Left renal cortex interstitium (tissue), 4 donors: ENCODE measurements around the gene KRTAP20-1. TPM values are rescaled to one million over a fixed set of nuclear protein-coding genes. Genes with fewer than 3 reads are reported as not detected.

ENCODE experiments used
- DNase-seq, 4 donors: peaks; one replicate each; pipeline ENCODE4 v3.0.0-alpha.2; 2013; ENCODE audit warnings: low read depth in 4 of 4, low spot score in 2 of 4, missing footprints in 1 of 4
- polyA plus RNA-seq, 4 donors: library from polyadenylated mRNA; unstranded; fragments of 120-200 nt; gene quantifications; one replicate each; pipeline ENCODE4 v1.2.1, GENCODE V29; 2013; ENCODE audit not compliant: insufficient read length in 4 of 4

Gene KRTAP20-1
- not detected for polyA plus RNA-seq

GRCh38 chr21:30616125-30616524 is at the start of gene KRTAP20-1:
Gene KRTAP20-1 (plus strand): TSS chr21:30616425. CDS start chr21:30616455, 30 bp downstream.
- no peak for DNase-seq

- no peak for DNase-seq
Observed at GRCh38 chr21:30567617-30568016, 48.6 kb upstream of the KRTAP20-1 start.

- DNase-seq = no peak
Observed at GRCh38 chr21:30577766-30578165, 38.5 kb upstream of the KRTAP20-1 start.

GRCh38 chr21:30579346-30579745 is 36.9 kb upstream of the KRTAP20-1 start:
- DNase-seq = no peak

- no peak for DNase-seq
Observed at GRCh38 chr21:30580132-30580531, 36.1 kb upstream of the KRTAP20-1 start.

GRCh38 chr21:30582870-30583269 is 33.4 kb upstream of the KRTAP20-1 start:
- no peak for DNase-seq

GRCh38 chr21:30590297-30590696 is 25.9 kb upstream of the KRTAP20-1 start, which contains the start of gene KRTAP22-2:
Gene KRTAP22-2 (minus strand): TSS chr21:30590397.
- DNase-seq = no peak

- DNase-seq = no peak
Observed at GRCh38 chr21:30592140-30592539, 24.1 kb upstream of the KRTAP20-1 start, which contains the start of gene KRTAP6-3. Gene KRTAP6-3 (plus strand): TSS chr21:30592440. CDS start chr21:30592446, 6 bp downstream.

GRCh38 chr21:30598802-30599201 is 17.4 kb upstream of the KRTAP20-1 start, which contains the start of gene KRTAP6-2:
Gene KRTAP6-2 (minus strand): TSS chr21:30598902. CDS start chr21:30598874, 28 bp downstream.
- DNase-seq = no peak

GRCh38 chr21:30600787-30601186 is 15.4 kb upstream of the KRTAP20-1 start, which contains the start of gene KRTAP22-1:
Gene KRTAP22-1 (plus strand): TSS chr21:30601087.
- no peak for DNase-seq

- DNase-seq = no peak
Observed at GRCh38 chr21:30605968-30606367, 10.3 kb upstream of the KRTAP20-1 start.

- DNase-seq = no peak
Observed at GRCh38 chr21:30612132-30612531, 4.1 kb upstream of the KRTAP20-1 start.

- no peak for DNase-seq
Observed at GRCh38 chr21:30613836-30614235, 2.4 kb upstream of the KRTAP20-1 start, which contains the start of gene KRTAP6-1. Gene KRTAP6-1 (minus strand): TSS chr21:30613930. CDS start chr21:30613904, 26 bp downstream.

- no peak for DNase-seq
Observed at GRCh38 chr21:30615199-30615598, 1.0 kb upstream of the KRTAP20-1 start.

GRCh38 chr21:30620080-30620479 is 3.9 kb downstream of the KRTAP20-1 start:
- no peak for DNase-seq

GRCh38 chr21:30620522-30620921 is 4.3 kb downstream of the KRTAP20-1 start, which contains the start of gene KRTAP20-4:
Gene KRTAP20-4 (plus strand): TSS chr21:30620627.
- no peak for DNase-seq

GRCh38 chr21:30623362-30623761 is 7.1 kb downstream of the KRTAP20-1 start:
- no peak for DNase-seq

- no peak for DNase-seq
Observed at GRCh38 chr21:30625449-30626165, 9.4 kb downstream of the KRTAP20-1 start.

- no peak for DNase-seq
Observed at GRCh38 chr21:30628109-30628508, 11.9 kb downstream of the KRTAP20-1 start.

- no peak for DNase-seq
Observed at GRCh38 chr21:30629200-30629599, 13.0 kb downstream of the KRTAP20-1 start.

- DNase-seq = no peak
Observed at GRCh38 chr21:30634906-30635305, 18.7 kb downstream of the KRTAP20-1 start, which contains the start of gene KRTAP20-2. Gene KRTAP20-2 (plus strand): TSS chr21:30635206. CDS start chr21:30635264, 58 bp downstream.

- no peak for DNase-seq
Observed at GRCh38 chr21:30638686-30639085, 22.5 kb downstream of the KRTAP20-1 start.
